DOHH2 (cell line): Measurements from ENCODE around the gene CD74.

ENCODE experiments used
- CTCF ChIP-seq: fragments of 200-600 bp; sonication (generic); IDR thresholded peaks from one replicate; pipeline ENCODE4 v1.5.1; 2014; ENCODE audit warnings: antibody characterized with exemption, mild to moderate bottlenecking, low read depth, low read length; ENCODE audit not compliant: poor library complexity, severe bottlenecking
- EZH2phosphoT487 ChIP-seq: fragments of 200-600 bp; sonication (generic); IDR thresholded peaks from 2 replicates; pipeline ENCODE4 v1.6.1; 2017; ENCODE audit warnings: borderline replicate concordance, mild to moderate bottlenecking, antibody characterized with exemption, low read length, moderate library complexity, mixed read lengths

- no peak for TF ChIP-seq CTCF
- no peak for TF ChIP-seq EZH2phosphoT487
These were observed 8.2 kb downstream of the CD74 start for GRCh38 chr5:150404535-150404934.
